ENCODE data around the gene TLE7.

TLE7 gene

GRCh38 chr16:71484006-71484893 is 42.4 kb upstream of the TLE7 start:
- TF ChIP-seq CTCF (IDR thresholded peaks at IDR 0.05): no peak
- no peaks in the 10 kb centered on the region for H3K4me1 ChIP-seq
- no peaks in the 10 kb centered on the region for H3K79me2 ChIP-seq

GRCh38 chr16:71482569-71482968 is 40.7 kb upstream of the TLE7 start:
- Histone ChIP-seq H3K79me2 (no peaks in the 10 kb centered on the region), H3K9ac (no peak overlapping the region), H3K4me2 (ENCODE audit: low read length) (no peak overlapping the region), H3K9me3 (ENCODE audit: control insufficient read depth, low read length) (no peaks in the 10 kb centered on the region), H3K36me3 (ENCODE audit: control insufficient read depth, insufficient read depth, low read length) (no peaks in the 10 kb centered on the region), H3K4me1 (no peaks in the 10 kb centered on the region), H3K4me3 (ENCODE audit: low read depth, low read length) (no peak overlapping the region), H3K27me3 (ENCODE audit: control insufficient read depth, insufficient read depth, low read length) (no peaks in the 10 kb centered on the region), H3K27ac (no peak overlapping the region), H2AFZ (no peak overlapping the region)
- TF ChIP-seq CTCF (IDR thresholded peaks at IDR 0.05): no peak

More at GRCh38 chr16:71484006-71484893, 42.4 kb upstream of the TLE7 start:
- Histone ChIP-seq H3K4me3 (ENCODE audit: low read depth, low read length) (peak overlapping the region; percentile 97), H3K27ac (peak overlapping the region; percentile 93), H3K9ac (no peak overlapping the region), H3K4me2 (ENCODE audit: low read length) (peak overlapping the region; percentile 95), H2AFZ (peak overlapping the region; percentile 88), H3K9me3 (ENCODE audit: control insufficient read depth, low read length) (no peaks in the 10 kb centered on the region), H3K27me3 (ENCODE audit: control insufficient read depth, insufficient read depth, low read length) (no peaks in the 10 kb centered on the region), H3K36me3 (ENCODE audit: control insufficient read depth, insufficient read depth, low read length) (no peaks in the 10 kb centered on the region)

- Histone ChIP-seq H3K27ac (no peak overlapping the region), H3K9ac (no peak overlapping the region), H3K4me1 (no peaks in the 10 kb centered on the region), H3K4me2 (ENCODE audit: low read length) (no peak overlapping the region), H3K27me3 (ENCODE audit: control insufficient read depth, insufficient read depth, low read length) (no peaks in the 10 kb centered on the region), H3K4me3 (ENCODE audit: low read depth, low read length) (no peak overlapping the region), H3K79me2 (no peaks in the 10 kb centered on the region), H3K36me3 (ENCODE audit: control insufficient read depth, insufficient read depth, low read length) (no peaks in the 10 kb centered on the region), H2AFZ (no peak overlapping the region), H3K9me3 (ENCODE audit: control insufficient read depth, low read length) (no peaks in the 10 kb centered on the region)
- TF ChIP-seq CTCF (IDR thresholded peaks at IDR 0.05): no peak
These were observed 39.1 kb upstream of the TLE7 start for GRCh38 chr16:71480956-71481355.

GRCh38 chr16:71479420-71479819 is 37.6 kb upstream of the TLE7 start:
- Histone ChIP-seq H3K79me2 (no peaks in the 10 kb centered on the region), H2AFZ (no peak overlapping the region), H3K4me1 (no peaks in the 10 kb centered on the region), H3K27ac (no peak overlapping the region), H3K9ac (no peak overlapping the region), H3K36me3 (ENCODE audit: control insufficient read depth, insufficient read depth, low read length) (no peaks in the 10 kb centered on the region), H3K9me3 (ENCODE audit: control insufficient read depth, low read length) (no peaks in the 10 kb centered on the region), H3K27me3 (ENCODE audit: control insufficient read depth, insufficient read depth, low read length) (no peaks in the 10 kb centered on the region), H3K4me2 (ENCODE audit: low read length) (no peak overlapping the region), H3K4me3 (ENCODE audit: low read depth, low read length) (no peak overlapping the region)
- TF ChIP-seq CTCF (IDR thresholded peaks at IDR 0.05): peak; percentile 65

Data from parathyroid adenoma (tissue), 2 donors.